Measurements from ENCODE around the gene NPLOC4. TPM values are rescaled to one million over a fixed set of nuclear protein-coding genes. Genes with fewer than 3 reads are reported as not detected.

NPLOC4 gene
- total RNA-seq, 4 donors from 2014 or later = 176 to 290 (median 263) TPM

- no peak overlapping the region for H3K27ac ChIP-seq
- no peaks in the 10 kb centered on the region for H3K9me3 ChIP-seq
- peaks cover 12 to 15% (median 13%) of the 10 kb centered on the region in 3 donors for H3K27me3 ChIP-seq
- in situ Hi-C loops (cut with MboI; ENCODE audit: low sequenced_read_pairs in 4 of 4) = no loop called here
- H3K36me3 ChIP-seq = peaks cover 0 to 53% of the 10 kb centered on the region in 2 donors
- TF ChIP-seq POLR2A (IDR thresholded peaks at IDR 0.05) (no peak), CTCF (IDR thresholded peaks at IDR 0.05 in 4 of 5, conservative IDR thresholded peaks at IDR 0.05 in 1 of 5) (no peak)
- H3K4me3 ChIP-seq = no peak overlapping the region
- H3K4me1 ChIP-seq = peaks cover 10 to 14% of the 10 kb centered on the region in 2 donors
- DNase-seq = no peak
- intact Hi-C loops (cut with DNase I; ENCODE audit: low total_unique reads) = no loop called here
- no peak for ATAC-seq
Measured at GRCh38 chr17:81541123-81541522, 95.8 kb downstream of the NPLOC4 start.

GRCh38 chr17:81540676-81541027 lies 96.3 kb downstream of the NPLOC4 start:
- Histone ChIP-seq H3K27ac (no peak overlapping the region), H3K27me3 (peaks cover 17 to 19% (median 17%) of the 10 kb centered on the region in 3 donors), H3K9me3 (no peaks in the 10 kb centered on the region), H3K36me3 (peaks cover 0 to 48% of the 10 kb centered on the region in 2 donors), H3K4me1 (peaks cover 10 to 14% of the 10 kb centered on the region in 2 donors), H3K4me3 (no peak overlapping the region)
- intact Hi-C loops (cut with DNase I; ENCODE audit: low total_unique reads) = no loop called here
- no peak for ATAC-seq
- in situ Hi-C loops (cut with MboI; ENCODE audit: low sequenced_read_pairs in 4 of 4) = no loop called here
- DNase-seq = no peak
- TF ChIP-seq POLR2A (IDR thresholded peaks at IDR 0.05) (no peak), CTCF (IDR thresholded peaks at IDR 0.05 in 4 of 5, conservative IDR thresholded peaks at IDR 0.05 in 1 of 5) (no peak)

GRCh38 chr17:81539961-81540675 lies 96.8 kb downstream of the NPLOC4 start:
- H3K27ac ChIP-seq = no peak overlapping the region
- in situ Hi-C loops (cut with MboI; ENCODE audit: low sequenced_read_pairs in 4 of 4) = no loop called here
- no peak overlapping the region for H3K4me3 ChIP-seq
- ATAC-seq = no peak
- TF ChIP-seq POLR2A (IDR thresholded peaks at IDR 0.05) (no peak), CTCF (IDR thresholded peaks at IDR 0.05 in 4 of 5, conservative IDR thresholded peaks at IDR 0.05 in 1 of 5) (no peak)
- peaks cover 0 to 42% of the 10 kb centered on the region in 2 donors for H3K36me3 ChIP-seq
- H3K4me1 ChIP-seq = peaks cover 10 to 14% of the 10 kb centered on the region in 2 donors
- DNase-seq = no peak
- intact Hi-C loops (cut with DNase I; ENCODE audit: low total_unique reads) = loop anchor here (5.0 kb wide), 1 partner anchor 53 kb away; no protein-coding TSS in a partner anchor
- H3K27me3 ChIP-seq = peaks cover 17 to 21% (median 18%) of the 10 kb centered on the region in 3 donors
- H3K9me3 ChIP-seq = no peaks in the 10 kb centered on the region

GRCh38 chr17:81539571-81539900 lies 97.4 kb downstream of the NPLOC4 start:
- no peak for TF ChIP-seq CTCF (IDR thresholded peaks at IDR 0.05 in 4 of 5, conservative IDR thresholded peaks at IDR 0.05 in 1 of 5)
- no peak for TF ChIP-seq POLR2A (IDR thresholded peaks at IDR 0.05)
- in situ Hi-C loops (cut with MboI; ENCODE audit: low sequenced_read_pairs in 4 of 4) (no loop called here), intact Hi-C loops (cut with DNase I; ENCODE audit: low total_unique reads) (loop anchor here (5.0 kb wide), 1 partner anchor 52 kb away; no protein-coding TSS in a partner anchor)
- no peak overlapping the region for H3K4me3 ChIP-seq
- H3K4me1 ChIP-seq = peaks cover 10 to 14% of the 10 kb centered on the region in 2 donors
- no peak overlapping the region for H3K27ac ChIP-seq
- no peak for DNase-seq
- H3K9me3 ChIP-seq = no peaks in the 10 kb centered on the region
- peaks cover 20 to 26% (median 23%) of the 10 kb centered on the region in 3 donors for H3K27me3 ChIP-seq
- peaks cover 0 to 37% of the 10 kb centered on the region in 2 donors for H3K36me3 ChIP-seq
- ATAC-seq = no peak

Measured in gastrocnemius medialis (tissue), 4 donors.